Gastrocnemius medialis (tissue), 4 donors: ENCODE results near the gene HNRNPA3.

Experiments used
- POLR2A ChIP-seq, 2 donors: fragments of 450-650 bp; IDR thresholded peaks; one replicate each; pipeline ENCODE4 v1.6.1; 2017; ENCODE audit warnings: antibody characterized with exemption in 2 of 2, mild to moderate bottlenecking in 2 of 2, moderate library complexity in 2 of 2
- TF ChIP-seq, protein P1 (sequence below), 5 experiments: fragments of 450-650 bp in 3 of 5; fragments of 200-600 bp in 2 of 5; sonication (generic) in 2 of 5; IDR thresholded peaks in 4 of 5; conservative IDR thresholded peaks in 1 of 5; 1 replicate in 4 of 5; 2 replicates in 1 of 5; pipeline ENCODE4 v1.5.1; 2016 to 2019; ENCODE audit warnings: antibody characterized with exemption in 5 of 5, mild to moderate bottlenecking in 3 of 5, moderate library complexity in 3 of 5

DNA sequence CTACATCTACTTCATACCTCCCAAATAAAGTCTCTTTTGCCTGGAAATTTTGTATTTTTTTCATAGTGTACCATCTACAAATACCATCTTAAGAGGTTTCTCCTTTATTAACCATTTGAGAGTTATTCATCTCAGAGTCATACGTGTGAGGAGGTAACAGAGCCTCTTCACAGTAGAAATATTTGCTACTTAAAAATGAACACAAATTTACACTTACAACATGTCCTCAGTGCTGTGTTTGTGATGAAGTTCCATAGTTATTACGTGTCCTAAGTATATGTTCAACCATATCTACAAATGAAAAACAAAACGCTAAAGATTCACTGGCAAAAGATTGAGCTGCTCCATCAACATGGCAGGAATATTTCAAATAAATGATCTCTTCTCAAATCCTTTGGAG is 48.5 kb upstream of the HNRNPA3 start:
- TF ChIP-seq, protein P1, sequence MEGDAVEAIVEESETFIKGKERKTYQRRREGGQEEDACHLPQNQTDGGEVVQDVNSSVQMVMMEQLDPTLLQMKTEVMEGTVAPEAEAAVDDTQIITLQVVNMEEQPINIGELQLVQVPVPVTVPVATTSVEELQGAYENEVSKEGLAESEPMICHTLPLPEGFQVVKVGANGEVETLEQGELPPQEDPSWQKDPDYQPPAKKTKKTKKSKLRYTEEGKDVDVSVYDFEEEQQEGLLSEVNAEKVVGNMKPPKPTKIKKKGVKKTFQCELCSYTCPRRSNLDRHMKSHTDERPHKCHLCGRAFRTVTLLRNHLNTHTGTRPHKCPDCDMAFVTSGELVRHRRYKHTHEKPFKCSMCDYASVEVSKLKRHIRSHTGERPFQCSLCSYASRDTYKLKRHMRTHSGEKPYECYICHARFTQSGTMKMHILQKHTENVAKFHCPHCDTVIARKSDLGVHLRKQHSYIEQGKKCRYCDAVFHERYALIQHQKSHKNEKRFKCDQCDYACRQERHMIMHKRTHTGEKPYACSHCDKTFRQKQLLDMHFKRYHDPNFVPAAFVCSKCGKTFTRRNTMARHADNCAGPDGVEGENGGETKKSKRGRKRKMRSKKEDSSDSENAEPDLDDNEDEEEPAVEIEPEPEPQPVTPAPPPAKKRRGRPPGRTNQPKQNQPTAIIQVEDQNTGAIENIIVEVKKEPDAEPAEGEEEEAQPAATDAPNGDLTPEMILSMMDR (IDR thresholded peaks at IDR 0.05 in 4 of 5, conservative IDR thresholded peaks at IDR 0.05 in 1 of 5), result no peak
- no peak for TF ChIP-seq POLR2A (IDR thresholded peaks at IDR 0.05)
